Activated CD4-positive, alpha-beta memory T cell treated with anti-CD3 and anti-CD28 coated beads for 36 hours (primary cell): ENCODE measurements around the gene PCDHGA8. TPM values are rescaled to one million over a fixed set of nuclear protein-coding genes. Genes with fewer than 3 reads are reported as not detected.
"Not testable (repeated sequence)": the region's sequence is repeated elsewhere in the genome, so short reads cannot be mapped to it uniquely, and the experiment has no call there.

Experiments
- CTCF ChIA-PET: fragments of 350-600 bp; sonication (Branson Sonifier 250); formaldehyde crosslinking; loops from one replicate; lab custom pipeline; 2021; ENCODE audit warnings: antibody characterized with exemption, inconsistent platforms; lab: Charles Lee
- POLR2A ChIA-PET: fragments of 350-600 bp; sonication (Branson Sonifier 250); formaldehyde crosslinking; loops from one replicate; lab custom pipeline; 2021; ENCODE audit warnings: antibody characterized with exemption; lab: Charles Lee
- DNase-seq: peaks from one replicate; pipeline ENCODE4 v3.0.0-alpha.2; 2020
- H3K27ac Mint-ChIP-seq: one replicate; pipeline ENCODE4 v1.8.0; 2021; ENCODE audit warnings: mixed read lengths
- H3K27me3 Mint-ChIP-seq: one replicate; pipeline ENCODE4 v1.8.0; 2021; ENCODE audit warnings: mixed read lengths
- H3K36me3 Mint-ChIP-seq: one replicate; pipeline ENCODE4 v1.8.0; 2021; ENCODE audit warnings: mixed read lengths
- H3K4me1 Mint-ChIP-seq: one replicate; pipeline ENCODE4 v1.8.0; 2021; ENCODE audit warnings: low read depth, mixed read lengths
- H3K4me3 Mint-ChIP-seq: one replicate; pipeline ENCODE4 v1.8.0; 2021; ENCODE audit warnings: mild to moderate bottlenecking, mixed read lengths
- H3K9me3 Mint-ChIP-seq: one replicate; pipeline ENCODE4 v1.8.0; 2021; ENCODE audit warnings: mixed read lengths
- intact Hi-C: fragments of 100-400 bp; cut with micrococcal nuclease; formaldehyde crosslinking; loops from one replicate; pipeline ENCODE4 v1.15.1; 2023
- total RNA-seq, 2 experiments: library from RNA; stranded (reverse); gene quantifications; one replicate each; pipeline ENCODE4 v1.2.3, GENCODE V29; 2021

The PCDHGA8 gene
- total RNA-seq, 2 experiments from 2014 or later, result not detected

DNA sequence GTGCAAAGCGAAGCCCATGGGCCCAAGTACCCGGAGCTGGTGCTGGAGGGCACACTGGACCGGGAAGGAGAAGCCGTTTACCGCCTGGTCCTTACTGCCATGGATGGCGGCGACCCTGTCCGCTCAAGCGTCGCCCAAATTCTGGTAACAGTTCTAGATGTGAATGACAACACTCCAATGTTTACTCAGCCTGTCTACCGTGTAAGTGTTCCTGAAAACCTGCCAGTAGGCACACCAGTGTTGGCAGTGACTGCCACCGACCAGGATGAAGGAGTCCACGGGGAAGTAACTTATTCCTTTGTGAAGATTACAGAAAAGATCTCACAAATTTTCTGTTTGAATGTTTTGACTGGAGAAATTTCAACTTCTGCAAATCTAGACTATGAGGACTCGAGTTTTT is 17.8 kb upstream of the PCDHGA8 start:
- H3K9me3 Mint-ChIP-seq, result peaks cover 33% of the 10 kb centered on the region
- no peak overlapping the region for H3K27ac Mint-ChIP-seq
- no peak for DNase-seq
- peaks cover 40% of the 10 kb centered on the region for H3K27me3 Mint-ChIP-seq
- ChIA-PET POLR2A (no interaction called here), CTCF (interaction anchor here (0.7 to 1.5 kb wide), 3 partner anchors 16 to 182 kb away, joined by 3 to 5 read pairs (median 3); partner anchors contain the start of gene PCDHGB6)
- no peak overlapping the region for H3K4me3 Mint-ChIP-seq
- intact Hi-C loops, result no loop called here
- peaks cover 5% of the 10 kb centered on the region for H3K4me1 Mint-ChIP-seq
- H3K36me3 Mint-ChIP-seq, result peaks cover 26% of the 10 kb centered on the region

GRCh38 chr5:141375444-141376155 is 16.8 kb upstream of the PCDHGA8 start:
- CTCF ChIA-PET, H3K4me1 Mint-ChIP-seq, DNase-seq, intact Hi-C loops, H3K4me3 Mint-ChIP-seq, POLR2A ChIA-PET, H3K27ac Mint-ChIP-seq: not testable (repeated sequence)
- peaks cover 33% of the 10 kb centered on the region for H3K9me3 Mint-ChIP-seq
- peaks cover 23% of the 10 kb centered on the region for H3K36me3 Mint-ChIP-seq
- peaks cover 35% of the 10 kb centered on the region for H3K27me3 Mint-ChIP-seq

- peaks cover 11% of the 10 kb centered on the region for H3K36me3 Mint-ChIP-seq
- no peak for DNase-seq
- H3K27ac Mint-ChIP-seq, result no peak within 1 kb of the TSS
- ChIA-PET CTCF (no interaction called here), POLR2A (interaction anchor here (0.6 kb wide), 1 partner anchor 61 kb away, joined by 7 read pairs; no protein-coding TSS in a partner anchor)
- H3K4me3 Mint-ChIP-seq, result peak within 1 kb of the TSS; percentile 66
- H3K4me1 Mint-ChIP-seq, result no peaks in the 10 kb centered on the region
- peaks cover 55% of the 10 kb centered on the region for H3K27me3 Mint-ChIP-seq
- peaks cover 14% of the 10 kb centered on the region for H3K9me3 Mint-ChIP-seq
- intact Hi-C loops, result no loop called here
Observed at GRCh38 chr5:141382469-141383294, 9.8 kb upstream of the PCDHGA8 start, which contains the start of gene PCDHGA7. TSS of gene PCDHGA7 (plus strand) at chr5:141382742. CDS start at chr5:141382900, 158 bp downstream.

DNA sequence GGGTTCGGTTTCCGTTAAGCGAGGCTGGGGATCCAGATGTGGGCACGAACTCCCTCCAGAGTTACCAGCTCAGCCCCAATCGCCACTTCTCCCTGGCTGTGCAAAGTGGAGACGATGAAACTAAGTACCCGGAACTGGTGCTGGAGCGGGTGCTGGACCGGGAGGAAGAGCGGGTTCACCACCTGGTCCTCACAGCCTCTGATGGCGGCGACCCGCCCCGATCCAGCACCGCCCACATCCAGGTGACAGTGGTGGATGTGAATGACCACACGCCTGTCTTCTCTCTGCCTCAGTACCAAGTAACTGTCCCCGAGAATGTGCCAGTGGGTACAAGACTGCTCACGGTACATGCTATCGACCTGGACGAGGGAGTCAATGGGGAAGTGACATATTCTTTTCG is 9.1 kb upstream of the PCDHGA8 start:
- intact Hi-C loops, result no loop called here
- CTCF ChIA-PET, result no interaction called here
- Mint-ChIP-seq H3K9me3 (peaks cover 15% of the 10 kb centered on the region), H3K4me1 (no peaks in the 10 kb centered on the region), H3K27ac (no peak overlapping the region), H3K27me3 (peaks cover 57% of the 10 kb centered on the region), H3K4me3 (no peak overlapping the region), H3K36me3 (peaks cover 13% of the 10 kb centered on the region)
- DNase-seq, result no peak
- POLR2A ChIA-PET, result interaction anchor here (0.6 kb wide), 1 partner anchor 60 kb away, joined by 7 read pairs; no protein-coding TSS in a partner anchor

DNA sequence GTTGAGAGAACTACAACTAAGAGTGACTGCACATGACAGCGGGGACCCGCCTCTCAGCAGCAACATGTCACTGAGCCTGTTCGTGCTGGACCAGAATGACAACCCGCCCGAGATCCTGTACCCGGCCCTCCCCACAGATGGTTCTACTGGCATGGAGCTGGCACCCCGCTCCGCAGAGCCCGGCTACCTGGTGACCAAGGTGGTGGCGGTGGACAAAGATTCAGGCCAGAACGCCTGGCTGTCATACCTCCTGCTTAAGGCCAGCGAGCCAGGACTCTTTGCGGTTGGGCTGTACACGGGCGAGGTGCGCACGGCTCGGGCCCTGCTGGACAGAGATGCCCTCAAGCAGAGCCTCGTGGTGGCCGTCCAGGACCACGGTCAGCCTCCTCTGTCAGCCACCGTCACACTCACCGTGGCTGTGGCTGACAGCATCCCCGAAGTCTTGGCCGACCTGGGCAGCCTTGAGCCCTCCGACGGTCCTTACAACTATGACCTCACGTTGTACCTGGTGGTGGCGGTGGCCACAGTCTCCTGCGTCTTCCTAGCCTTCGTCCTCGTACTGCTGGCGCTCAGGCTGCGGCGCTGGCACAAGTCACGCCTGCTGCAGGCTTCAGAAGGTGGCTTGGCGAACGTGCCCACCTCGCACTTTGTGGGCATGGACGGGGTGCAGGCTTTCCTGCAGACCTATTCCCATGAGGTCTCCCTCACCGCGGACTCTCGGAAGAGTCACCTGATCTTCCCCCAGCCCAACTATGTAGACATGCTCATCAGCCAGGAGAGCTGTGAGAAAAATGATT is 7.8 kb upstream of the PCDHGA8 start:
- no peak for DNase-seq
- H3K4me3 Mint-ChIP-seq, result no peak overlapping the region
- H3K36me3 Mint-ChIP-seq, result peaks cover 18% of the 10 kb centered on the region
- H3K9me3 Mint-ChIP-seq, result peaks cover 20% of the 10 kb centered on the region
- H3K27me3 Mint-ChIP-seq, result peaks cover 62% of the 10 kb centered on the region
- no peaks in the 10 kb centered on the region for H3K4me1 Mint-ChIP-seq
- ChIA-PET POLR2A (no interaction called here), CTCF (no interaction called here)
- intact Hi-C loops, result no loop called here
- H3K27ac Mint-ChIP-seq, result no peak overlapping the region

DNA sequence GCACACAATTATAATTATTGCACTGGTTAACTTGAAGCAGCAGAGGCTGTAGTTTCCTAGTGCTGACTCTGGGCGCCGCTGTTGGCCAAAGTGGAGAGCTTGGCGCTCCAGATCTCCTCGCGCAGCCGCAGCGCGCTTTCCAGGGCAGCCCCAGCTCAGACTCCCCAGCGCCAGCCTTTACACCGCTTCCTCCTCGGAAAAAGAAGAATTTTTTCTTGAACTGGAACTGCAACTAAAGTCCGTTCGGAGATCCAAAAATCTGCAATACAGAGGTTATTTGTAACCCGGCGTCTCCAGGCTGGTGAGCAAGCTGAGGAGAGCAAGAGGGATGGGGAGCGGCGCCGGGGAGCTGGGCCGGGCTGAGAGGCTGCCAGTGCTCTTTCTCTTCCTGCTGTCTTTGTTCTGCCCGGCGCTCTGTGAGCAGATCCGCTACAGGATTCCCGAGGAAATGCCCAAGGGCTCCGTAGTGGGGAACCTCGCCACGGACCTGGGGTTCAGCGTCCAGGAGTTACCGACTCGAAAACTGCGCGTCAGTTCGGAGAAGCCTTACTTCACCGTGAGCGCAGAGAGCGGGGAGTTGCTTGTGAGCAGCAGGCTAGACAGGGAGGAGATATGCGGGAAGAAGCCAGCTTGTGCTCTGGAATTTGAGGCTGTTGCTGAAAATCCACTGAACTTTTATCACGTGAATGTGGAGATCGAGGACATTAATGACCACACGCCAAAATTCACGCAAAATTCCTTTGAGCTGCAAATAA is 4.7 kb upstream of the PCDHGA8 start, which contains the start of gene PCDHGB4:
Gene PCDHGB4 (plus strand): TSS at position 142 of the 755 bp plus-strand sequence. CDS start 187 bp downstream, at position 329.
- peaks cover 26% of the 10 kb centered on the region for H3K36me3 Mint-ChIP-seq
- H3K27me3 Mint-ChIP-seq, result peaks cover 67% of the 10 kb centered on the region
- peak within 1 kb of the TSS; percentile 26 for H3K4me3 Mint-ChIP-seq
- intact Hi-C loops, H3K27ac Mint-ChIP-seq, POLR2A ChIA-PET, H3K4me1 Mint-ChIP-seq: not testable (repeated sequence)
- peak; percentile 31 for DNase-seq
- CTCF ChIA-PET, result interaction anchor here (1.7 to 2.2 kb wide), 2 partner anchors 18 to 176 kb away, joined by 7 to 8 read pairs; partner anchors contain the start of gene PCDHGB3
- peaks cover 23% of the 10 kb centered on the region for H3K9me3 Mint-ChIP-seq

DNA sequence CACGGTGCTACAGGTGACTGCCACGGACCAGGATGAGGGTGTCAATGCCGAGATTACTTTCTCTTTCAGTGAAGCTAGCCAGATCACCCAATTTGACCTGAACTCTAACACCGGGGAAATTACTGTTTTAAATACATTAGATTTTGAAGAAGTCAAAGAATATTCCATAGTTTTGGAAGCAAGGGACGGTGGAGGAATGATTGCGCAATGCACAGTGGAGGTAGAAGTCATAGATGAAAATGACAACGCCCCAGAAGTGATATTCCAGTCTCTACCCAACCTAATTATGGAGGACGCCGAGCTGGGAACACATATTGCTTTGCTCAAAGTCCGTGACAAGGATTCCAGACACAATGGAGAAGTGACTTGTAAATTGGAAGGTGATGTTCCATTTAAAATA is 3.8 kb upstream of the PCDHGA8 start:
- DNase-seq, result no peak
- ChIA-PET CTCF (no interaction called here), POLR2A (no interaction called here)
- peaks cover 32% of the 10 kb centered on the region for H3K9me3 Mint-ChIP-seq
- H3K27ac Mint-ChIP-seq, result no peak overlapping the region
- H3K4me1 Mint-ChIP-seq, result no peaks in the 10 kb centered on the region
- H3K27me3 Mint-ChIP-seq, result peaks cover 66% of the 10 kb centered on the region
- H3K4me3 Mint-ChIP-seq, result no peak overlapping the region
- intact Hi-C loops, result no loop called here
- peaks cover 29% of the 10 kb centered on the region for H3K36me3 Mint-ChIP-seq

- Mint-ChIP-seq H3K27me3 (peaks cover 65% of the 10 kb centered on the region), H3K36me3 (peaks cover 32% of the 10 kb centered on the region), H3K27ac (no peak overlapping the region), H3K9me3 (peaks cover 34% of the 10 kb centered on the region), H3K4me1 (no peaks in the 10 kb centered on the region), H3K4me3 (no peak overlapping the region)
- no peak for DNase-seq
- intact Hi-C loops, result no loop called here
- CTCF ChIA-PET, result no interaction called here
- POLR2A ChIA-PET, result no interaction called here
Observed at GRCh38 chr5:141389153-141390042, 3.0 kb upstream of the PCDHGA8 start.

- POLR2A ChIA-PET, result no interaction called here
- H3K36me3 Mint-ChIP-seq, result peaks cover 32% of the 10 kb centered on the region
- H3K4me1 Mint-ChIP-seq, result no peaks in the 10 kb centered on the region
- peaks cover 36% of the 10 kb centered on the region for H3K9me3 Mint-ChIP-seq
- CTCF ChIA-PET, result no interaction called here
- no peak overlapping the region for H3K4me3 Mint-ChIP-seq
- peaks cover 54% of the 10 kb centered on the region for H3K27me3 Mint-ChIP-seq
- H3K27ac Mint-ChIP-seq, result no peak overlapping the region
- intact Hi-C loops, result no loop called here
- no peak for DNase-seq
Observed at GRCh38 chr5:141393267-141393666, 834 bp downstream of the PCDHGA8 start.

- DNase-seq, H3K4me1 Mint-ChIP-seq, intact Hi-C loops, H3K27ac Mint-ChIP-seq, H3K4me3 Mint-ChIP-seq: not testable (repeated sequence)
- ChIA-PET CTCF (interaction anchor here (0.7 kb wide), 1 partner anchor 169 kb away, joined by 4 read pairs; no protein-coding TSS in a partner anchor), POLR2A (interaction anchor here (0.6 kb wide), 1 partner anchor 9 kb away, joined by 3 read pairs; no protein-coding TSS in a partner anchor)
- Mint-ChIP-seq H3K36me3 (peaks cover 34% of the 10 kb centered on the region), H3K9me3 (peaks cover 38% of the 10 kb centered on the region), H3K27me3 (peaks cover 53% of the 10 kb centered on the region)
Observed at GRCh38 chr5:141394401-141395187, 2.2 kb downstream of the PCDHGA8 start.
